SK-N-MC (cell line): ENCODE data around the gene ITPKB.

Experiments used
- EZH2 ChIP-seq: fragments of 200-600 bp; sonication (generic); IDR thresholded peaks from one replicate; pipeline ENCODE4 v1.6.1; 2017; ENCODE audit warnings: antibody characterized with exemption
- FOXP2 ChIP-seq: optimal IDR thresholded peaks from 2 replicates; pipeline ENCODE3; 2011; ENCODE audit warnings: mild to moderate bottlenecking, moderate library complexity; ENCODE audit not compliant: insufficient read depth; ENCODE audit errors: extremely low read length, control extremely low read depth
- POLR2AphosphoS5 ChIP-seq: IDR thresholded peaks from 2 replicates; pipeline ENCODE4 v1.6.1; 2012; ENCODE audit warnings: mild to moderate bottlenecking, low read depth, low read length, borderline replicate concordance

DNA sequence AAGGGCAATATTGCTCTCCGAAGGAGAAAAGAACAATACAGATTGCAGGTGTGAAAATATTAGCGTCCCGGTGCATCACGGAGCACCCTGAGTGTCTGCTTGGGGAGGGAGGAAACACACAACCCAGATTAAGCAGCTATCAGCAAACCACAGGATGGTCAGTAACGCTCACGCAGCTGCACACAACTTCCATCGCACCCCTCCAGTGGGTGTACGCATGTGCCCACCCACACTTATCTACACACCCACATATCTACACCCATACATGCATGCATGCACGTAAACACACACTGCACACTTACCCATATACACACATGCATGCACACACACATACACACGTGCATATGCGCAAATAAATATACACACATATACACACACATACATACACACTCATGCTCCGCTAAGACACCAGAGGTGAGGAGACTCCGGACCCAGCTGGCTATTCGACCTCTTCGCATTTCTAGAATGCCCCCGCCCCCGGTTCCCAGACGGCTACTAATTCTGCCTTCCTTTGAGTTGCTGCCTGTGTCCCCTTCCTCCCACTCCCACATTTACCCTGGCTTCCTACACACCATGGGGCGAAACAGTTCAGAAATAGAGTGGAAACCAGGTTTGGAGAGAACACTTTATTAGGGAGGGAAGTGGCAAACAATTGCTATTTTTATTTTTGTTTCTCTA is 26.2 kb downstream of the ITPKB start:
- TF ChIP-seq POLR2AphosphoS5 (no peak), EZH2 (no peak), FOXP2 (no peak)
